ENCODE data around the gene COMMD9.

- TF ChIP-seq CTCF (conservative IDR thresholded peaks at IDR 0.05; ENCODE audit: low read depth, low read length) (no peak), EZH2 (IDR thresholded peaks at IDR 0.05; ENCODE audit: borderline replicate concordance, low read depth, low read length, poor library complexity, severe bottlenecking) (no peak)
Observed at GRCh38 chr11:36222831-36223635, 66.2 kb downstream of the COMMD9 start.

All from A673 (cell line).